GM06990 (cell line): Measurements from ENCODE around the gene HS1BP3.

Experiments used
- DNase-seq: peaks from one replicate; pipeline ENCODE4 v3.0.0-alpha.2; 2011; ENCODE audit not compliant: insufficient read length; ENCODE audit errors: extremely low read depth
- H3K27me3 ChIP-seq: replicated peaks from 2 replicates; pipeline ENCODE4 v1.6.0; 2011; ENCODE audit warnings: low read length; ENCODE audit not compliant: control insufficient read depth, insufficient read depth
- H3K36me3 ChIP-seq: 2 replicates; pipeline ENCODE4 v1.5.1; 2011; ENCODE audit warnings: low read length; ENCODE audit not compliant: control insufficient read depth, insufficient read depth
- H3K4me3 ChIP-seq: replicated peaks from 2 replicates; pipeline ENCODE4 v1.5.1; 2011; ENCODE audit warnings: low read depth, mild to moderate bottlenecking, control low read depth, low read length
- TF ChIP-seq, protein P1 (sequence below): IDR thresholded peaks from 2 replicates; pipeline ENCODE4 v1.5.1; 2011; ENCODE audit warnings: low read length, control low read depth, mild to moderate bottlenecking, inconsistent platforms; ENCODE audit not compliant: insufficient read depth, poor library complexity, severe bottlenecking

HS1BP3 gene, protein sequence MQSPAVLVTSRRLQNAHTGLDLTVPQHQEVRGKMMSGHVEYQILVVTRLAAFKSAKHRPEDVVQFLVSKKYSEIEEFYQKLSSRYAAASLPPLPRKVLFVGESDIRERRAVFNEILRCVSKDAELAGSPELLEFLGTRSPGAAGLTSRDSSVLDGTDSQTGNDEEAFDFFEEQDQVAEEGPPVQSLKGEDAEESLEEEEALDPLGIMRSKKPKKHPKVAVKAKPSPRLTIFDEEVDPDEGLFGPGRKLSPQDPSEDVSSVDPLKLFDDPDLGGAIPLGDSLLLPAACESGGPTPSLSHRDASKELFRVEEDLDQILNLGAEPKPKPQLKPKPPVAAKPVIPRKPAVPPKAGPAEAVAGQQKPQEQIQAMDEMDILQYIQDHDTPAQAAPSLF

DNA sequence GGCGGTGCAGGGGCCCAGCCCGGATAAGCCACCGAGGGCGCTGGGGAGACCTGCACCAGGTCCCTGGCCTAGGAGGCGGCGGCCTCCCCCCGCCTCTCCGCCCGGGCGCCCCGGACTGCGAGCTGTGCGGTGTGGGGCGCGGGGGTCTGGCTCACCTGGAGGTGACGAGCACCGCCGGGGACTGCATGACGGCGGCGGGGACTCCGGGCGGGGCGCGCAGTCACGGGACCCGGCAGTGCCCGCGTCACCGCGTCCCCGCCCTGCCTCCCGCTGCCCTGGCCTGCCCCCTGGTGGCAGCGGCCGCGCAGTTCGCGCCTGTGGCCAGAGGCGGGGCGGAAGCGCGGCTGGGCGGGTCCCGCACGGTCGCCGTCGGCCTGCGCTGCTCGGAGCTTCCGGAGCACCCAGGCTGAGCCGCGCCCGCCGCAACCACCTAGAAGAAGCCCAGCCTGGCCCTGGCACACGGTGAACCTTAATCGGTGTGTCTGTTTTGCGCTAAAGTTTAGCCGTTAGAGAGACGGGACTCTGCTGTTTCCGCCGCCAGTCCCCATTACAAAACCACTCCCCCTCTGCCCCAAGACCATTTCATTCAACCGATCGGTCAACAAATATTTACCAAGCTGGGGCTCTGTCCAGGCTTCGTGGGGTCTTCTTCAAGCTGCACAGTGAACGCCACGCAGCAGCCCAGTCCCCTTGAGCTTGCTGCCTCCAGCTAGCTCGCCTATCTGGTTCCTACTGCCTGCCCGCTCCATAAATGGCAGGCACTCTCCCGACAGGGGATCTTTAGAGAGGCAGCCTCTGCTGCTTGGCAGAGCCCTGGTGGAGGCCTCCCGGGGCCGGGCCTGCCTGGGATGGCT is at the start of gene HS1BP3:
Gene HS1BP3, minus strand, starts transcription at position 222 of the 854 bp plus-strand sequence. Its CDS starts 35 bp downstream, at position 187.
- H3K36me3 ChIP-seq: no peaks in the 10 kb centered on the region; the same call in 1 of the 2 replicates
- DNase-seq: peak; percentile 93
- TF ChIP-seq, protein P1, sequence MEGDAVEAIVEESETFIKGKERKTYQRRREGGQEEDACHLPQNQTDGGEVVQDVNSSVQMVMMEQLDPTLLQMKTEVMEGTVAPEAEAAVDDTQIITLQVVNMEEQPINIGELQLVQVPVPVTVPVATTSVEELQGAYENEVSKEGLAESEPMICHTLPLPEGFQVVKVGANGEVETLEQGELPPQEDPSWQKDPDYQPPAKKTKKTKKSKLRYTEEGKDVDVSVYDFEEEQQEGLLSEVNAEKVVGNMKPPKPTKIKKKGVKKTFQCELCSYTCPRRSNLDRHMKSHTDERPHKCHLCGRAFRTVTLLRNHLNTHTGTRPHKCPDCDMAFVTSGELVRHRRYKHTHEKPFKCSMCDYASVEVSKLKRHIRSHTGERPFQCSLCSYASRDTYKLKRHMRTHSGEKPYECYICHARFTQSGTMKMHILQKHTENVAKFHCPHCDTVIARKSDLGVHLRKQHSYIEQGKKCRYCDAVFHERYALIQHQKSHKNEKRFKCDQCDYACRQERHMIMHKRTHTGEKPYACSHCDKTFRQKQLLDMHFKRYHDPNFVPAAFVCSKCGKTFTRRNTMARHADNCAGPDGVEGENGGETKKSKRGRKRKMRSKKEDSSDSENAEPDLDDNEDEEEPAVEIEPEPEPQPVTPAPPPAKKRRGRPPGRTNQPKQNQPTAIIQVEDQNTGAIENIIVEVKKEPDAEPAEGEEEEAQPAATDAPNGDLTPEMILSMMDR: no peak
- H3K27me3 ChIP-seq: no peaks in the 10 kb centered on the region
- H3K4me3 ChIP-seq: peak within 1 kb of the TSS; percentile 83

GRCh38 chr2:20698916-20699613 is 48.2 kb upstream of the HS1BP3 start:
- no peaks in the 10 kb centered on the region for H3K27me3 ChIP-seq
- no peak for DNase-seq
- TF ChIP-seq, protein P1: no peak
- peaks cover 3% of the 10 kb centered on the region for H3K36me3 ChIP-seq
- H3K4me3 ChIP-seq: no peak overlapping the region

DNA sequence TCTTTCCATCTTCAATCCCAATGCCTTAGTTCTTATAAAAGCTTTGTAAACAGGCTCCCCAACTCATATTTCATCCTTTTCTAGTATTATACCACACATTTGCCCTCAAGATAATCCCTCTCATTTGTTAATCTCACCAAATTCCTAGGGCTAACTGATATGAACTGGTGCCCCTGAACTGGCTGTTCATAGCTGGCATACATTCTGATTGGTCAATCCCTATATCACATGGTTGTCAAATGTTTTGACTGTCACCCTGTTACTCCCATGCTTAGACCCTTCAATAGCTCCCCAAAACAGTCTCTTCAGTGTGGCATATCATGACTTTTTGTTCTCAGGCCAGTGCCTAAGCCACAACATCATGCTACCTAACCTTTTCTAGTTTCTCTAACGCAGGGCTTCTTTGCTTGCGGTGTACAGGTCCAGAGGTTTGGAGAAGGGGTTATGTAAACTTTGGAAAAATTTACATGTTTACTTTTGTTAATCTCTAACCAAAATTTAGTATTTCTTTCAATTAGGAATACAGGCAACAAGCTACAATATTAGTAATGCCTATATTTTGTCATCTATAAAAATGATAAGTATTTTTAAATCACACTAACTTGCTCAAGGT is 46.5 kb upstream of the HS1BP3 start:
- Histone ChIP-seq H3K36me3 (peaks cover 4% of the 10 kb centered on the region), H3K27me3 (no peaks in the 10 kb centered on the region), H3K4me3 (no peak overlapping the region)
- TF ChIP-seq, protein P1: no peak
- no peak for DNase-seq

- no peak overlapping the region for H3K4me3 ChIP-seq
- H3K27me3 ChIP-seq: no peaks in the 10 kb centered on the region
- H3K36me3 ChIP-seq: peaks cover 4% of the 10 kb centered on the region
- TF ChIP-seq, protein P1: no peak
- DNase-seq: no peak
These were observed 45.5 kb upstream of the HS1BP3 start for GRCh38 chr2:20696366-20696765.

DNA sequence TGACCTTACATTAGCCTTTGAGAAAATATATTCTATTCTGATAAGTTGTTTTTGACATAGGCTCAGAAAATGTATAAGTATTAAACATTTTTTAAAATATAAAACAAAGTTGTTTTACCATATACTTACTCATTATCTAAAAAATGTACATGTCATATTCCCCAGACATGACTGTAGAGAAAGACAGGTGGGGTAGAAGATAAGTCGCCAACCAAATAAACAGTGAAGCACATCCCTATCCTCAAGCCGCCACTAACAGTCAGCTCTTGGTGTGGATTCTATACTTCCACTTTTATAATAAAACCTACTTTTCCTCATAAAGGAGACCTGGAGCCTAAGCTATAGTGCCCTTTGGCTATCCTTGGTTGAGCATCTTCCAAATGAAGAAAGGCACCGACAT is 42.4 kb upstream of the HS1BP3 start:
- no peak overlapping the region for H3K4me3 ChIP-seq
- H3K27me3 ChIP-seq: no peaks in the 10 kb centered on the region
- DNase-seq: no peak
- TF ChIP-seq, protein P1: no peak
- H3K36me3 ChIP-seq: peaks cover 6% of the 10 kb centered on the region
